ENCODE data around the gene ALOX15B.

- TF ChIP-seq CTCF (IDR thresholded peaks at IDR 0.05; ENCODE audit: poor library complexity) = no peak
- no peak for TF ChIP-seq EZH2 (IDR thresholded peaks at IDR 0.05; ENCODE audit: borderline replicate concordance)
Observed at GRCh38 chr17:8084250-8084649, 45.4 kb downstream of the ALOX15B start.

All from hepatocyte (in vitro differentiated cells).